Upper lobe of left lung (tissue), 4 donors: ENCODE results near the gene TRAPPC10.

Source experiments
- EP300 ChIP-seq, 4 donors: sonication (generic); formaldehyde crosslinking; IDR thresholded peaks; one replicate each; pipeline ENCODE4 v1.5.1; 2017; ENCODE audit warnings: antibody characterized with exemption in 4 of 4, control low read depth in 2 of 4
- POLR2A ChIP-seq, 4 donors: fragments of 450-650 bp; IDR thresholded peaks; one replicate each; pipeline ENCODE4 v1.5.1; 2016 to 2017; ENCODE audit warnings: antibody characterized with exemption in 4 of 4, mild to moderate bottlenecking in 2 of 4
- POLR2AphosphoS5 ChIP-seq, 2 donors: sonication (generic); formaldehyde crosslinking; IDR thresholded peaks; one replicate each; pipeline ENCODE4 v1.5.1; 2017; ENCODE audit warnings: antibody characterized with exemption in 2 of 2
- TF ChIP-seq, protein P1 (sequence below), 6 experiments: fragments of 450-650 bp in 4 of 6; fragments of 200-600 bp in 2 of 6; sonication (generic) in 2 of 6; IDR thresholded peaks; one replicate each; pipeline ENCODE4 v1.5.1; 2016 to 2019; ENCODE audit warnings: antibody characterized with exemption in 6 of 6

DNA sequence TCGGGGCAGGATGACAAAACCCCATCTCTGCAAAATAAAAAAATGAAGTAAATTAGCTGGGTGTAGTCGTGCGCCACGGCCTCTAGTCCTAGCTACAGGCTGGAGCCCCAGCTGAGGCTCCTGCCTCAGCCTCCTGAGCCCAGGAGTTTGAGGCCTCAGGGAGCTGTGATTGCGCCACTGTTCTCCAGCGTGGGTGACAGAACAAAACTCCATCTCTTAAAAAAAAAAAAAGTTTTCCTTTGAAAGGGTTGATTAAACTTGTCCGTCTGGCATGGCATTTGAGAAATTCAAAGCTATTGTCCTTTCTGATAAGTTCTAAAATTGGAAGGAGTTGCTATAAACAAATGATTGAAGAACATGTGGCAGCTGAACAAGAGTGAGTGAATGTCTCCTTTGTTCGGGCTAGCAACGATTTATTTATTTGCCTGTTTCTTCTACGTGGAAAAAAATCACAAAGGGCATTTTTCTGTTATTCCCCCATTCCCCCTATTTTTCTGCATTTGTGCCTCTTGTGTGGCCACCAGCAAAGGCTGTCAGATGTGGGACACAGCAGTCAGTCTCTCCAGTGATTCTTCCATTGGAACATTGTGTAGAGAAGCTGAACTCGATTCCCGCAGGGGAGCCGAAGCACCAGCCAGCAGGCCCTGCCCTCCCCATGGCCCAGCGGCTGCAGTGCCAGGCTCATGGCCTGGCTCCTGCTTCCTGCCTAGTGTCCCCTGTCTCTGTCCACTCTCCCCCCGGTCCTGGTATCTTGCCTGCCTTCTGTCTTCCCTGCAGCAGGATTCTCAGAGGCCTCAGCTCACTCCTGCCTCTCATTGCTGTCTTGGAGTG, 73.6 kb downstream of the TRAPPC10 start:
- no peak for TF ChIP-seq POLR2A (IDR thresholded peaks at IDR 0.05)
- TF ChIP-seq, protein P1, sequence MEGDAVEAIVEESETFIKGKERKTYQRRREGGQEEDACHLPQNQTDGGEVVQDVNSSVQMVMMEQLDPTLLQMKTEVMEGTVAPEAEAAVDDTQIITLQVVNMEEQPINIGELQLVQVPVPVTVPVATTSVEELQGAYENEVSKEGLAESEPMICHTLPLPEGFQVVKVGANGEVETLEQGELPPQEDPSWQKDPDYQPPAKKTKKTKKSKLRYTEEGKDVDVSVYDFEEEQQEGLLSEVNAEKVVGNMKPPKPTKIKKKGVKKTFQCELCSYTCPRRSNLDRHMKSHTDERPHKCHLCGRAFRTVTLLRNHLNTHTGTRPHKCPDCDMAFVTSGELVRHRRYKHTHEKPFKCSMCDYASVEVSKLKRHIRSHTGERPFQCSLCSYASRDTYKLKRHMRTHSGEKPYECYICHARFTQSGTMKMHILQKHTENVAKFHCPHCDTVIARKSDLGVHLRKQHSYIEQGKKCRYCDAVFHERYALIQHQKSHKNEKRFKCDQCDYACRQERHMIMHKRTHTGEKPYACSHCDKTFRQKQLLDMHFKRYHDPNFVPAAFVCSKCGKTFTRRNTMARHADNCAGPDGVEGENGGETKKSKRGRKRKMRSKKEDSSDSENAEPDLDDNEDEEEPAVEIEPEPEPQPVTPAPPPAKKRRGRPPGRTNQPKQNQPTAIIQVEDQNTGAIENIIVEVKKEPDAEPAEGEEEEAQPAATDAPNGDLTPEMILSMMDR (IDR thresholded peaks at IDR 0.05), result no peak
- no peak for TF ChIP-seq POLR2AphosphoS5 (IDR thresholded peaks at IDR 0.05)
- TF ChIP-seq EP300 (IDR thresholded peaks at IDR 0.05), result no peak
